KOPT-K1 (cell line): Measurements from ENCODE around the gene POU4F3.

ENCODE experiments used
- H3K27ac ChIP-seq: fragments of 200-600 bp; sonication (generic); 2 replicates; pipeline ENCODE4 v1.5.1; 2016; ENCODE audit warnings: antibody characterized with exemption, mild to moderate bottlenecking, low read depth, low read length; ENCODE audit not compliant: poor library complexity, severe bottlenecking
- H3K36me3 ChIP-seq: fragments of 200-600 bp; sonication (generic); 2 replicates; pipeline ENCODE4 v1.5.1; 2017; ENCODE audit warnings: antibody characterized with exemption, mild to moderate bottlenecking, low read length, moderate library complexity; ENCODE audit not compliant: insufficient read depth
- H3K9me3 ChIP-seq: fragments of 200-600 bp; sonication (generic); 2 replicates; pipeline ENCODE4 v1.5.1; 2017; ENCODE audit warnings: antibody characterized with exemption, low read length, mild to moderate bottlenecking; ENCODE audit not compliant: insufficient read depth, poor library complexity, severe bottlenecking

Gene POU4F3

DNA sequence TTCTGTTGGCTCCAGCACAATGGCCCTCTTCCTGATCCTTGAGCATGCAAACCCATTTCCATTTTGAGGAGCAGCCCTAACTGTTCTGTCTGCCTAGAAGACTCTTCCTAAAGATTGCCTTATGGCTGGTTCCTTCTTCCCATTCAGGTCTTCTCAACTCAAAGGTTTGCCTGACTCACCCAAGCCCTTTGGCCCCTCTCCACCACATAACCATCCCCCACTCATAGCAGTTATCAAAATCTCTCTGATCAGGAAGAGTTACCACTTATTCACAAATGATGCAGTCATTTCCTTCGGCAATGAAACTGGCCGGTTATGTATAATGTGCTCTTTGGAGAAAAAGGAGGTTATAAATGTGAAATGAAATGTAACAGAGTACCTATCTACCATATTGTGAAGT lies 8.9 kb upstream of the POU4F3 start:
- no peaks in the 10 kb centered on the region for H3K9me3 ChIP-seq
- H3K36me3 ChIP-seq: no peaks in the 10 kb centered on the region

DNA sequence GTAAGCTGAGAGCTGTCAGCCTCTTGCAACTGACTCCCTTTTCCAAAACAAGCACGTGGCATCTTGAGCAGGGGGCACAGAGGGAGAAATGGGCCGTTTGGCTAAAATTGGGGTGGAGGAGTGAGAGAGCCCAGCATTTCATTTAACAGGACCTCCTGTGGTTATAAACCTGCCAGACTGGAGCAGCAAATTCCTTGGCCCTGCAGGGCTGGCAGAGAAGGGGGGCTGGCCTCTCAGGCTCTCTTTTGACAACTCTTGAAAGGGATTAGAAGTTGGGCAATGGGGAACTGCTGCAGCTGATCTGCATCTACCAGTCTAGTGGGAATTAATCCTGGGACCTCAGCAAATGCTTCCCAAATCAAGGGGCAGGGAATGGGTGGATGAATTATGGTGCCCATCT lies 7.2 kb upstream of the POU4F3 start:
- H3K9me3 ChIP-seq: no peaks in the 10 kb centered on the region
- no peak overlapping the region for H3K27ac ChIP-seq
- H3K36me3 ChIP-seq: no peaks in the 10 kb centered on the region

More for the DNA sequence above, 8.9 kb upstream of the POU4F3 start:
- no peak overlapping the region for H3K27ac ChIP-seq

DNA sequence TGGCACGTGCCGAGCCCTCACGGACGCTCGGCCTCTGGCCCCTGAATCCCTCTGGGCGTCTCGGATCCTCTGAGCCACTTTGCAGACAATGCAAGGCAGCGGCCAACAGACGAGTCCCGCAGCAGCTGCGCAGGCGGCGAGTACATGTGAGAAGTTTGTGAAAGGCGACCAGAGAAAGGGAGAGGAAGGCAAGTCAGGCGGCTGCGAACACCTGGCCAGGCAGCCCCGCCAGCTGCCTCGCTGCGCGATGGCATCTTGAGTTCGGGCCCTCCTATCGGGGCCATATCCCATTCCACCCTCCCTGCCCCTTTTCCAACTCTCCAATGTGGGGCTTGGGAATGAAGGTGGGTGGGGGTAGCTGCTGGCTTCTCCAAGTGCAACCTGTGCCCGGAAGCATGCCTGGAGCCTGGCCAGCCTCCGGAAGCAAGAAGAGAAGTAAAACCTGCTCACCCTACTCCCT lies 4.5 kb upstream of the POU4F3 start:
- Histone ChIP-seq H3K9me3 (no peaks in the 10 kb centered on the region), H3K27ac (no peak overlapping the region), H3K36me3 (no peaks in the 10 kb centered on the region)

DNA sequence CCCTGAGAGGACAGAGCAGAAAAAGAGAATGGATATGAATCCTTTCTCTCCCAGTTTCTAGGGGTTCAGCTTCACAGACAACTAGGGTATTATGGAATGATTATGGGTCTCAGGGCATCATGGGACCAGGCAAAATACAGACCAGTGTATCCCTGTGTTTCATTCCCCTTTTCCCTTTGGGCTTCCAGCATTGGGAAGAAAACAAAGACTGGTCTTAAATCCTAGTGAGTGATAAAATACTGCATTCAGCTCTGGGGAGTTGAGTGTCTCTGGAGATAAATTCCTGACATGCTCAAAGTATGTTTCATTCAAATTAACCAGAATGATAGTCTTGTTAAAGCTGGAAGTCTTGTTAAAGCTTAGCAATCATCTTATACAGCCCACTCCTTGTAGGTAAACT lies 2.4 kb upstream of the POU4F3 start:
- no peaks in the 10 kb centered on the region for H3K36me3 ChIP-seq
- no peaks in the 10 kb centered on the region for H3K9me3 ChIP-seq
- no peak overlapping the region for H3K27ac ChIP-seq

DNA sequence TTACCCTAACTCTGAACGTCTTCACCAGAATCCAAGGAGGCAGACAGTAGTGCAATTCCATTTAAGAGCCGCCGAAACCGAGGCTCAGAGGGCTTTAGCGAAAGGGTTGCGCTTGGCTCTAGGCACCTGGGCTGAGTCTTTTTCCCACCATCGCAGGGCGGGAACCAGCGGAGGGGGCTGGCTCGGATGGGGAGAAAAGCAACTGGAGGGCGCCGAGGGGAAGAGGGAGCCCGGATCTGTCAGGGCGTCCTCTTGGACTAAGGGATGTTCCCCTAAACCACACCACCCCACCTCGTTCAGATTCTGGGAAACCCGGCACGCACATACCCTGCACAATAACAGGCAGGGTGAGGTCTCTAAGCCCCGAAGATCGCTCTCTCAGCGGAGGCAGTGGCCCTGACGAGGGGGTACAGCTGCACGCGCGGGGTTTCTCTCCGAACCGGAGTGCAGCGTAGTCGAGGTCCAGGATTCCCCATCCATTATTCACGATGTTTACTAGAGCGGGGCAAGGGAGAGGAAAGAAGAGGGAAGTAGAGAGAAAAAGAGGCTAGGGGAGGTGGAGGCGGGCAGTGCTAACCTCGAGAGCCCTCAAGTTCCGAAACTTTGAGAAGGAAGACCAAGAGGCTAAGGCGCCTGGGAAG lies 1.3 kb upstream of the POU4F3 start:
- Histone ChIP-seq H3K9me3 (no peaks in the 10 kb centered on the region), H3K27ac (no peak overlapping the region), H3K36me3 (no peaks in the 10 kb centered on the region)

DNA sequence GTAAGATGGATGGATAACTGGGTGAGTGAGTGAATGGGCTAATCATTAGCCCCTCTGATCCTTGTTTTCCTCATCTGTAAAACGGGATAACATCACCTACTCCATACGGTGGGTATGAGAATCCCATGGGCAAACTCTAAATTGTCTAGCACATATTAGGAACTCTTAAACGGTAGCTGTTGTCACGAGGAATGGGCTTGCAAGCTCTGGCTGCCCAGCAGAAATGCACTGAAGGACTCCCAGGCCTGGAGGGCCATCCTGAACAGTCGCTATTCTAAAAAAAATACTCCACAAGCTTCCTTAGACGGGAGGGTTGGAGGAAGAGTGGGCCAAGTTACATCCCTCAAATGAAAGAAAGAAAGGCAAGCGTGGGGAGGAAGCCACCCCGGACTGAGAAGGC lies 711 bp upstream of the POU4F3 start:
- Histone ChIP-seq H3K9me3 (no peaks in the 10 kb centered on the region), H3K27ac (no peak overlapping the region), H3K36me3 (no peaks in the 10 kb centered on the region)

DNA sequence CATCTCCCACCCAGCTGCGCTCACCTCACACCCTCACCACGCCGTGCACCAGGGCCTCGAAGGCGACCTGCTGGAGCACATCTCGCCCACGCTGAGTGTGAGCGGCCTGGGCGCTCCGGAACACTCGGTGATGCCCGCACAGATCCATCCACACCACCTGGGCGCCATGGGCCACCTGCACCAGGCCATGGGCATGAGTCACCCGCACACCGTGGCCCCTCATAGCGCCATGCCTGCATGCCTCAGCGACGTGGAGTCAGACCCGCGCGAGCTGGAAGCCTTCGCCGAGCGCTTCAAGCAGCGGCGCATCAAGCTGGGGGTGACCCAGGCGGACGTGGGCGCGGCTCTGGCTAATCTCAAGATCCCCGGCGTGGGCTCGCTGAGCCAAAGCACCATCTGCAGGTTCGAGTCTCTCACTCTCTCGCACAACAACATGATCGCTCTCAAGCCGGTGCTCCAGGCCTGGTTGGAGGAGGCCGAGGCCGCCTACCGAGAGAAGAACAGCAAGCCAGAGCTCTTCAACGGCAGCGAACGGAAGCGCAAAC lies 1.1 kb downstream of the POU4F3 start:
- Histone ChIP-seq H3K36me3 (no peaks in the 10 kb centered on the region), H3K27ac (no peak overlapping the region), H3K9me3 (no peaks in the 10 kb centered on the region)

DNA sequence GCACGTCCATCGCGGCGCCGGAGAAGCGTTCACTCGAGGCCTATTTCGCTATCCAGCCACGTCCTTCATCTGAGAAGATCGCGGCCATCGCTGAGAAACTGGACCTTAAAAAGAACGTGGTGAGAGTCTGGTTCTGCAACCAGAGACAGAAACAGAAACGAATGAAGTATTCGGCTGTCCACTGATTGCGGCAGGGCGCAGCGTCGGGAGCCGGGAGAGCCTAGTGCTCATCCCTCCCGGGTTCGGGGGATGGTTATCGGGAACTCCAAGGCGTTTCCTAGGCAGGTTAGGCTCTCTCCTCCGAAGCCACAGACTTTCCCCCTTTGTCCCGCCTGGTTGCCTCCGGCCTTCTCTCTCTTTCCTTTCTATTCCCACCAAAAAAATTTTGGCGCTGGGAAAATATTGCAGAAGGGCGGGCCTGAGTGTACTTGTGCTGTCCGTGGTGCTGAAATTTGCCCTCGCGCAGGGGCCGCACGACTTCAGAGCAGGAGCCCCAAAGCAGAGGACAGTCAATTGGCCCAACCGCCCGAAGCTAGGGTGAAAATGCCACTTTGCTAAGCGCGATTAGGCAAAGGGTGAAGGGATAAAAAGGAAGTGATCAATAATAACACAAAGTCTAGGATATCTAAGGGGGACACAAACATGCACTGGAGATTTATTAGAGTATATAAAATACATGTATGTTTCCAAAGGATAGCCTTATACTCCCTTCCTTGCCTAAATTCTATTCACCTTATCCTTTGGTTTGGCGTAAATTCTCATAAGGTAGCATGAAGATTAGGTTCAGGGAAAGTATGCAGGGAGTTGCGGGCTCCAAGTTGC lies 1.8 kb downstream of the POU4F3 start:
- H3K36me3 ChIP-seq: no peaks in the 10 kb centered on the region
- no peak overlapping the region for H3K27ac ChIP-seq
- H3K9me3 ChIP-seq: no peaks in the 10 kb centered on the region

DNA sequence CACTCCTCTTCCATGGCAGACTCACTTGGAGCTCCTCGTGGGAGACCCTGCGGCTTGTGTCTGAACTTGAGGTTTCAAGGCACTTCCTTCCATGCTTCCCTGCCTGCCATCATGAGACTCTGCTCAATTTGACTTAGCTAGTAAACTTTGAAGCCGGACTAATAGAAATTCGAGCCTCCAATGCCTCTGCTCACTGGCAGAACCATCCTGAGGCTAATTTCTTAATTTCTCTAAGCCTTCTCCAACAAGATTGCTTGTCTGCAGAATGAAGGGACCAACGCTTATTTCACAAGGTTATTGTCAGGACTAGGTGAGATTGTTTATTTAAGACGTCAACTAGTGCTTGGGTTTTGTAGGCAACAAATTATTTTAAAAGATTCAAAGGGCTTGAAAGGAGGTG lies 3.2 kb downstream of the POU4F3 start:
- no peaks in the 10 kb centered on the region for H3K36me3 ChIP-seq
- no peaks in the 10 kb centered on the region for H3K9me3 ChIP-seq
- no peak overlapping the region for H3K27ac ChIP-seq

DNA sequence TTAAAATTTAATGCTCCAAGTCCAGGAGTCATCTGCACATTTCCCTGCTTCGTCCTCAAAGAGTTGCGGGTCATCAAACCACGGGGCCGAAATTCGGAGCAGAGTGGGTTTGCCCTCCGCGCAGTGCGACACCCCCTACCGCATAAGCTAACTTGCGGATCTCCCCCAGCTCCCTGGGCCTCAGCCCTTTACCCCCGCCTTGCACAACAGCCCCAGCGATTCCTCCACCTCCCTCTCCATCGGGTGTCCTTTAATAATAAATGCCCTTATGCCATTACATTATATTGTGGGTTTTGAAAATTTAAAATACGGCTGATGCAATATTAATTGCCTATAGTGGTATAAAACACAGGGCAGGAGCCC lies 3.9 kb downstream of the POU4F3 start:
- H3K9me3 ChIP-seq: no peaks in the 10 kb centered on the region
- no peaks in the 10 kb centered on the region for H3K36me3 ChIP-seq
- no peak overlapping the region for H3K27ac ChIP-seq

DNA sequence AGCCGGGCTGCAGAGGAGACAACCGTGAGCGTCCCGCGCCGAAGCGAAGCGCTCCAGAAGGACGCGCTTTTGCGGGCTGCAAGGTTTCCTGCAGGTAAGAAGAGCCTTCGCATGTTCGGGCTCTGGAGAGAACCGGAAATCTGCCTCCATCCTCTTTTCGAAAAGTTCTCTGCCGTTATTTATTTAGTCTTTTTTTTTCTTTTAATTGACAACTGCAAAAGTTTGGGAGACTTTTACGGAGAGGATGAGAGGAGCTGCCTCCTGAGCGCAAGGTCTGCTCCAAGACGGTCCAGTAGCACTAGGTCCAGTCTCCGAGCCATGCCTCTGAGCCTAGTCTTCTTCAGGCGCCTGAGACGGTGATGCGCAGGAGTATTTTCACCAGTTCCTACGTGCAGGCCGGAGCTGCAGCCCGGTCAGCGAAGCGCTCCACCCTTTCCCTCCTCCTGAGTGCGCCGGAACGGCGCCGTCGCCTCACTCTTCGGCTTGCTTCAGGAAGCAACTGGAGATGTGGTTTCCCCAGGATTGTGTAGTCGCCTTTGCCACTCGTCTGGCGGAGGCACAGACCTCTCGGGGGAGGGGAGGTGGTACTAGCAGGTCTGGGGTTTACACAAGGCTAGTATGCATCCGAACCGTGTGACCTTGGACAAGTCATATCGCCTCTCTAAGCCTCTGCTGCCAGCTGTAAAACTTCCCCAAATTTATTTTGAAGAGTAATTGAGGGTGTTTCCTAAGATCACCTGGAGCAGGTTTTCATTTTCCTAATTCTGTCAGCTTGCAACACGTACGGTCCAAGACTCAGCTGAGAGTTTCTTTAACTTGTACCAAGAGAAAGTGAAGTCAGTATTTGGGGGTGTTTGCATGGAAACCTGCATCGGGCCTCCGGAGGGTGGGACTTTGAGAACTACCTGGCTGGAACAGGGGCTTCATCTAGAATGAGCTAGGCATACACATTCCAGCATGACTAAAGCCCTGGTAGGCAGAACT lies 4.5 kb downstream of the POU4F3 start:
- Histone ChIP-seq H3K9me3 (no peaks in the 10 kb centered on the region), H3K27ac (no peak overlapping the region), H3K36me3 (no peaks in the 10 kb centered on the region)

DNA sequence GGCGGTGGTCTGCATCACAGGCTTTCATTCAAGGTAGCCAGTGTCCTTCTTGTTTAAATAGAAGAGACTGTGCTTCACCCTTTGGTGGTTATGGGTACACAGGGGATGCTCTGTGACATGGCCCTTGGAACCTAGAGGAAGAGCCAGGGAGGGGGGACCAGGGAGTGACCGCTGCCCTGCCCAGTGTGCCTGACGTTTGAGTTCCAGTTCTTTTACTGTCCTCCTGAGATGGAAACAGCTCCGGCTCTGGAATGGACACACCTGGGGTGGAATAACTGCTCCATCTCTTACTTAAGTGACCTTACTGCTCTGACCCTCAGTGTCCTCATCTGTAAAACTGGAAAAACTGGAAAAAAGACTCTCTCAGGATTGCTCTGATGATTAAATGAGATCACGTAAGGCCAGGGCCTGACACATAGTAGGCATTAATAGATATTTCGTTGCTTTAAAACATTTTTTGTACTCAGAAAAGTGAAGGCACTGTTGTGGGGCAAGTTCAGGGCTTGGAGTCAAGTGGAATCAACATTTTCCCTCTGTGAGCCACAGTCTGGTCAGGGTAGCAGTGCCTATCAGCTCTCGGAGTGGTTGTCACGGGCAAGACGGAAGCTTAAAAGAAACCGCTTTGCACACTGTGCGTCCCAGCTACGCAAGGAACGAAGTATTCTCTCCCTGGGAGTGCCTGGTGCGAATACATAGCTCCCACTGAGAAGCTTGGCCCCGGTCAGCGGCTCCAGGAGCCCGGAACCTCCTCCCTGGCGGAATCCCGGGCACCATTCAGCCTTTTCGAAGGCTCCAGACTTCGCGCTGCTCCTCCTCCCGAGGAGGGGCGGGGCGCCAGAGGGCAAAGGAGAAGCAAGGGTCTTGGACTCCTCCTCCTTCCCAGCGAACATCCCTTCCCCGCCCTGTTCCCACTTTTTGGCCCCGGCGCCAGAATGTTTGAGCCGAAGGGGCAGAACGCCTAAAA lies 5.8 kb downstream of the POU4F3 start:
- no peaks in the 10 kb centered on the region for H3K36me3 ChIP-seq
- H3K27ac ChIP-seq: no peak overlapping the region
- no peaks in the 10 kb centered on the region for H3K9me3 ChIP-seq

DNA sequence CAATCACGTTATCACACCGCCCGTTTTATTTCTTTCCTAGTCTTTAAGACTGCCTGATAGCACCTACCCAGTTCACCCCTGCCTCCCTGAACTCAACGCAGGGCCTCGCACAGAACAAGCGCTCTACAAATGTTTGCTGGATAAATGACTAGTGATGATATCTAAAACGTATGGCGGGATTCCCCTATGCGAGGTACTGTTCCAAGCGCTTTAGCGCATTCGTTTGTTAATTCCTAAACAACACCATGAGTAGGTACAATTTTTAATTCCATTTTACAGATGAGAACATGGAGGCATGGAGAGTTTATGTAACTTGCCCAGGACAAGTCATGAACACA lies 6.6 kb downstream of the POU4F3 start:
- Histone ChIP-seq H3K27ac (no peak overlapping the region), H3K36me3 (no peaks in the 10 kb centered on the region), H3K9me3 (no peaks in the 10 kb centered on the region)
